T47D (cell line): ENCODE measurements around the gene GPBP1L1.
A peak's percentile ranks its signal among the peaks of the same experiment; 100 is the strongest.
"Not testable (repeated sequence)": the region's sequence is repeated elsewhere in the genome, so short reads cannot be mapped to it uniquely, and the experiment has no call there.

Experiments
- DNase-seq, 2 experiments: peaks; one replicate each; pipeline versions ENCODE4 v3.0.0 to v3.0.0-alpha.2; 2011 to 2012; ENCODE audit warnings: low read depth in 1 of 2, low spot score in 1 of 2
- JUND ChIP-seq: IDR thresholded peaks from 2 replicates; pipeline ENCODE4 v1.6.1; 2012; ENCODE audit warnings: low read depth
- in situ Hi-C: cut with HindIII; loops from 2 replicates; pipeline ENCODE4 v1.10.0; 2016; ENCODE audit warnings: low sequenced_read_pairs, low pct_unique_long_range_greater_than_20kb

Gene GPBP1L1

GRCh38 chr1:45687754-45688740, 1.7 kb upstream of the GPBP1L1 start, which contains the start of gene TMEM69:
Gene TMEM69 (plus strand): TSS chr1:45688181. CDS start chr1:45691069, 2,888 bp downstream.
- in situ Hi-C loops, result no loop called here
- no peak for TF ChIP-seq JUND
- peak; percentile 41 to 91 for DNase-seq

GRCh38 chr1:45687014-45687753, 851 bp upstream of the GPBP1L1 start:
- TF ChIP-seq JUND, result no peak
- DNase-seq, result peak; percentile 82 to 98
- in situ Hi-C loops, result no loop called here

- peak in 1 of 2 experiments; percentile 71 for DNase-seq
- in situ Hi-C loops, result no loop called here
- TF ChIP-seq JUND, result no peak
Observed at GRCh38 chr1:45686015-45686287, 382 bp downstream of the GPBP1L1 start.

- in situ Hi-C loops, result no loop called here
- no peak for TF ChIP-seq JUND
- peak in 1 of 2 experiments; percentile 12 for DNase-seq
Observed at GRCh38 chr1:45685308-45686014, 872 bp downstream of the GPBP1L1 start.

GRCh38 chr1:45684402-45684801, 1.9 kb downstream of the GPBP1L1 start:
- in situ Hi-C loops, result no loop called here
- TF ChIP-seq JUND, result no peak
- no peak for DNase-seq

GRCh38 chr1:45682942-45683341, 3.4 kb downstream of the GPBP1L1 start:
- DNase-seq, result no peak
- in situ Hi-C loops, result no loop called here

GRCh38 chr1:45679123-45679522, 7.2 kb downstream of the GPBP1L1 start:
- peak in 1 of 2 experiments; percentile 33 for DNase-seq
- in situ Hi-C loops, result no loop called here
- TF ChIP-seq JUND, result no peak

More at GRCh38 chr1:45682942-45683341, 3.4 kb downstream of the GPBP1L1 start:
- no peak for TF ChIP-seq JUND

- in situ Hi-C loops, result no loop called here
Observed at GRCh38 chr1:45678489-45678888, 7.8 kb downstream of the GPBP1L1 start.

GRCh38 chr1:45677751-45678245, 8.5 kb downstream of the GPBP1L1 start:
- in situ Hi-C loops, result no loop called here
- TF ChIP-seq JUND, result no peak
- DNase-seq, result no peak

More at GRCh38 chr1:45678489-45678888, 7.8 kb downstream of the GPBP1L1 start:
- no peak for TF ChIP-seq JUND
- no peak for DNase-seq

- DNase-seq, in situ Hi-C loops: not testable (repeated sequence)
Observed at GRCh38 chr1:45676553-45676952, 9.8 kb downstream of the GPBP1L1 start.

GRCh38 chr1:45674478-45674877, 11.9 kb downstream of the GPBP1L1 start:
- TF ChIP-seq JUND, result no peak
- in situ Hi-C loops, result no loop called here
- DNase-seq, result no peak

- TF ChIP-seq JUND, result no peak
- in situ Hi-C loops, result no loop called here
- DNase-seq, result no peak
Observed at GRCh38 chr1:45673956-45674355, 12.4 kb downstream of the GPBP1L1 start.
